NCI-H774 (cell line): ENCODE data around the gene FOXO3.
"Not testable (repeated sequence)": the region's sequence is repeated elsewhere in the genome, so short reads cannot be mapped to it uniquely, and the experiment has no call there.

Experiments used
- DNase-seq: peaks from one replicate; lab custom pipeline; 2025; lab: John Stamatoyannopoulos, UW

FOXO3 gene

DNA sequence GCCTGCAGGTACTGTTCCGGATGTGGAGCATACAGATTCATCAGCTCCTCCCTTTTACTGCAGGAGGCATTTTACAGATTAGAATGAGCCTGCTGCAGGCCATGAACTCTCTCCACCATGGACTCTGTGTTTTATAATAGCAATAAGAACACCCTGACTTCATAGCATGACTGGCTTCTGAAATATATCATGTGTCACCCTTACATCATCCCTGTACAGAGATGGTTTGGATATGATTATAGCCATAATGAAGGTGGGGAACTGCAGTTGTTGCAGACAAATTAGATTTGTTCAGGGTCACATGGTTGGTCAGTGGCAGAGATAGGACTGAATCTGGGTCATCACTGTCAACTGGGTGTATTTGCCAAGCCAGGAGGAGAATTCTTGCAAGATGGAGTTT lies 100.7 kb downstream of the FOXO3 start:
- DNase-seq, result no peak

DNA sequence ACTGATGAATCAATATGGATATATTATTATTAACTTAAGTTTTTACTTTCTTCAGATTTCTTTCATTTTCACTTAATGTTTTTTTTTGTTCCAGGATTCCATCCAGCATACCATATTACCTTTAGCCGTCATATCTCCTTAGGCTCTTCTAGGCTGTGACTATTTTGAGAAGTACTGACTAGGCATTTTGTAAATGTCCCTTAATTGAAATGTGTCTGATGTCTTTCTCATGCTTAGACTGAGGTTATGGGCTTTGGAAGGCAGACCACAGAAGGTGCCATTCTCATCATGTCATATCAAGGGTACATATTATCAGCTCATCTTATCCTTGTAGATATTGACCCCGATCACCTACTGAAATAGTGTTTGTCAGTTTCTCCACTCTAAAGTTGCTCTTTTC lies 101.3 kb downstream of the FOXO3 start:
- DNase-seq, result no peak

- DNase-seq, result no peak
Observed at GRCh38 chr6:108662702-108663101, 102.0 kb downstream of the FOXO3 start.

DNA sequence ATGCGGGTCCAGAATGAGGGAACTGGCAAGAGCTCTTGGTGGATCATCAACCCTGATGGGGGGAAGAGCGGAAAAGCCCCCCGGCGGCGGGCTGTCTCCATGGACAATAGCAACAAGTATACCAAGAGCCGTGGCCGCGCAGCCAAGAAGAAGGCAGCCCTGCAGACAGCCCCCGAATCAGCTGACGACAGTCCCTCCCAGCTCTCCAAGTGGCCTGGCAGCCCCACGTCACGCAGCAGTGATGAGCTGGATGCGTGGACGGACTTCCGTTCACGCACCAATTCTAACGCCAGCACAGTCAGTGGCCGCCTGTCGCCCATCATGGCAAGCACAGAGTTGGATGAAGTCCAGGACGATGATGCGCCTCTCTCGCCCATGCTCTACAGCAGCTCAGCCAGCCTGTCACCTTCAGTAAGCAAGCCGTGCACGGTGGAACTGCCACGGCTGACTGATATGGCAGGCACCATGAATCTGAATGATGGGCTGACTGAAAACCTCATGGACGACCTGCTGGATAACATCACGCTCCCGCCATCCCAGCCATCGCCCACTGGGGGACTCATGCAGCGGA lies 102.9 kb downstream of the FOXO3 start:
- DNase-seq, result not testable (repeated sequence)

- DNase-seq, result no peak
Observed at GRCh38 chr6:108665495-108666196, 104.9 kb downstream of the FOXO3 start.

- no peak for DNase-seq
Observed at GRCh38 chr6:108666656-108667260, 106.0 kb downstream of the FOXO3 start.

DNA sequence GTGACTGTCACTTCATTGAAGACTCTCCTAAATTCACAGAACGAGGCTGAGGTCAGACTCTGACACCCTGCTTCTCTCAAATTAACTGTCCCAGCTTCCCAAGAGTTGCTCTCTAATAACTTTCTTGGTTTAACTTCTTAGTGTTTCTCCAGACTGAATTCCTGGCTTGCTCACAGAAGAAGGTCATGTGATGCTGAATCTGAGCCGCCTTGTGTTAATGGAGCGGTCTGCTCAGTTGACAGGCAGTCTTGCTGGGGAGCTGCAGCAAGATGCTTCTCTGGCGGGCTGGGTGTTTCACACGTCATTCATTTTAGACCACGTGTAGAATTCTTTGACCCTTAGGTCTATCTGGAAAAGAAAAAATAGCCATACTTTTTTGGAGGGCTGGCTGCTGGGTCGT lies 107.3 kb downstream of the FOXO3 start:
- no peak for DNase-seq

- DNase-seq, result no peak
Observed at GRCh38 chr6:108669673-108670072, 109.0 kb downstream of the FOXO3 start.

DNA sequence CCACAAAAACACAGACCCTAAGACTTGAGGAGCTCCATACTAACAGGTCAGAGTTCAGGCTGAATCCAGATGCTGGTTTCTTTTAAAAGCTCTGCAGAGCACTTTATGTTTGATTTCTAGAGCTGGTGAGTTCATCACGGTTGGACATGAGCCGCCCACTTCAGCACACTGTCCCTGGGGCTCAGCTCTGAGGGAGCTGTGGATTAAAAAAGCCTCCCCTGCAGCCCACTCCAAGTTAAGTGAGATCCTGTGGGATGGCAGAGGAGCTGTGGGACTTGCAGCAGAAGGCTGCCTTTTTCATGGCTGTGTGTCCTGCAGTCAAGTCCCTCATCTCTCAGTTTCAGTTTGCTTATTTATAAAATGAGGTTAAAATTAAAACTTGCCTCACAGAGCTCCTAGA lies 110.5 kb downstream of the FOXO3 start:
- no peak for DNase-seq

DNA sequence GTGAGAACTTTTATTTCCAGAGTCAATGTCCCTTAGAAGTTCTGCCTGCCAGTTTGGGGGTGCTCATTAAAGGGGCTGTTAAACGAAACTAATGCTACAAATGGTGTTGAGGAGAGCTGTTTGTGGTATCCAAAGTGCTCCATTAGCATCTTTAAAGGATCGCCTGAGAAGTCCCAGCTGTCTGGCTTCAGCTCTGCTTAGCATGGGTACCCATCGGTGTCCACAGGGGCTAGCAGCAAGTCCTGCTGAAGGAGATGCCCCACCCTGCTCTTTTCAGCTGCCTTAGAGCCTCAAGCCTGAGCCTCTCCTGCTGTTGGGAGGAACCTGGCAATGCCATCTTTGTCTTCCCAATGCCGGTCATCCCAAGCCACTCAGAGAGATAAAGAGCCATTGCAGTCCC lies 111.1 kb downstream of the FOXO3 start:
- no peak for DNase-seq

- no peak for DNase-seq
Observed at GRCh38 chr6:108672641-108673040, 111.9 kb downstream of the FOXO3 start.

DNA sequence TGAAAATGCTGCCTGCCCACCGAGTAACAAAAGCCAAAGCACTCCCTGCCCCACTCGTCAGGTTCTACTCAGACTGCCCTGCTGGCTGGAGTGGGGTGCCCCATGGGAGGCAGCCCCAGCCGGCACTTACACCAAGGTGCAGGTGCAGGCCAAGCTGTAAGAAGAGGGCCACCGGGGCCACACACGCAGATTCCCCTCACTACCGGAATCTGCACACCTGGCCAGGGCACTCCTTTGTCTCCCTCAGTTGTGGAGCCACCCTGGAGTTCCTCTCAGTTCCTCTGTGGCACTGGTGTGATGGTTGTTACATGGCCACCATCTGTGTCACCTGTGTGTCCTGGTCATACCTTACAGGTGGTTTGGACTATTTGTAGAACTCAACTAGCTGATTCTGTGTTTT lies 112.4 kb downstream of the FOXO3 start:
- DNase-seq, result no peak

- no peak for DNase-seq
Observed at GRCh38 chr6:108673602-108674001, 112.9 kb downstream of the FOXO3 start.

DNA sequence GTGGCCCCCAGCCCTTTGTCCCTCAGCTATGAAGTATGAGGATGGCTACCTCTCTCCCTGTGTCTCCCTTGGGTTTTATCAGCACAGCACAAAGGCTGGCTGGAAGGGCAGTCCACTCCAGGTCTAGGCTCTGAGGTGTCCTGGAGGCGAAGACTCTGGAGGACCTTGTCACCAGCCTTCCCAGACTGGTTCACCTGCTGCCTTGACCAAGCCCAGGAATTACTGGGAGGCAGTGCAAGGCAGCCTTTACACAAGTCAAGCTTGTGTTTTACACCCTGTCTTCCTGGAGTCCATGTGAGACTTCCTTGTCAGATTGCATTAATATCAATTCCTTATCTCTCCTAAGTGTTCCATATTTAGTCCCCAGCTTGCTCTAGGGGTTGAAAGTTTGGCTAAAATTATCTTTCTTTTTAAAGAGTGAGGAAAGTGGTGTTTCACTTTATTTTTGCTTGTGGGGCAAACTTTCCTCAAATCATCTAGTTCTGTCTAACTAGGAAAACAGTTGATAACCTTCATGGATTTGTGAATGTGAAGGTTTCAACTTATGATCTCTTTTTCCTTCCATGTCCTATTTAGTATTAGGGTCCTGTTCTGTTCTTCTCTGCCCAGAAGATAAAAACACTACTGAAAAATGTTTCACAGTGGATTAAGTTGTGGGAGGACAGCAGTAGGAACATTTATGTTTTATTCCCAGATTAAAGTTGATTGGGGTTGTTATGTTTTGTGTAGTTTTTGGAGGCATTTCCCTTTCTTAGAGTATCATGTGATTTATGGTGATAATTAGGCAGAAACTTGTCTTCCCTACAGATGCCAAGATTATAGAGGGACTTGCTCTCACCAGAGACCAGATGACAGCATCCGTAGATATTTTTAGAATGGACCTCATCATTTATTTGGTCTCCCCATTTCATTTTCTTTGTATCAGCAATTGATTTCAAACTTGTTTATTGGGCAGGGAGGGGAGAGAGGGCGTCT lies 114.8 kb downstream of the FOXO3 start:
- no peak for DNase-seq

- no peak for DNase-seq
Observed at GRCh38 chr6:108676555-108676954, 115.8 kb downstream of the FOXO3 start.

DNA sequence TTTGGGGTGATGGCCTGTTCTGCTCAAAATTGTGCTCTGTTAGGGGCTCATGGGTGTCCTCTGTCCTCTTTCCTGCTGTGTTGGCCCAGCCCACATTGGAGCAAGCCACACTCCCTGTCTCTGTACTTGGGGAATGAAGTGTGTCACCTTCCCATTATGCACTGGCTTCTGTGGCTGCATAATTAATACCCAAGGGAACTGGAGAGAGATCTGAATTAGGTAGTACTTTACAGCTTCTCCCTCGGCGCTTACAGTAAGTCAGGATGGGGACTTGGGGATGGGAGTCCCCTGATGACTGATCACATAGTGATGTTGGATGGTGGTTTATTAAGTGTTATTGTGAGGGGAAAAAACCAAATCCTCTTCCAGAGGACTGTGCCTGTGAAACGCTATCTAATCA lies 116.6 kb downstream of the FOXO3 start:
- DNase-seq, result no peak

DNA sequence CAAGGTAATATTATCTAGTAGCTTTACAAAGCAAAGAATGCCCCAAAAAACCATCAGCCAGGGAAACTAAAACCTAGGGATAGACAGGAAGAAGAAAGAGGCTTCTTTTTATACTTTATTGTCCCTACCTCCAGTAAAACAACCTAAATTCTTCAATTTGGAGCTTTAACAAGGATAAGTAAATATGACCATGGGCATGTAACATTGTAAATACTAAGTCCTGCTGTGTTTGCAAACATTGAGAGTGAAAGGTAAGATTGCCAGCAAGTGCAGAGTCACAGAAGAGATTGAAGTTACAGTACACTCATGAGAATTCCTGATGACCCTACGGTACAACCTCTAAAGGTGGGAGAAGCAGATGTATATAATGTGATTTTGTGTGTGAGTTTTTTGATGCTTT lies 117.2 kb downstream of the FOXO3 start:
- DNase-seq, result no peak

- not testable (repeated sequence) for DNase-seq
Observed at GRCh38 chr6:108680314-108680713, 119.6 kb downstream of the FOXO3 start.

DNA sequence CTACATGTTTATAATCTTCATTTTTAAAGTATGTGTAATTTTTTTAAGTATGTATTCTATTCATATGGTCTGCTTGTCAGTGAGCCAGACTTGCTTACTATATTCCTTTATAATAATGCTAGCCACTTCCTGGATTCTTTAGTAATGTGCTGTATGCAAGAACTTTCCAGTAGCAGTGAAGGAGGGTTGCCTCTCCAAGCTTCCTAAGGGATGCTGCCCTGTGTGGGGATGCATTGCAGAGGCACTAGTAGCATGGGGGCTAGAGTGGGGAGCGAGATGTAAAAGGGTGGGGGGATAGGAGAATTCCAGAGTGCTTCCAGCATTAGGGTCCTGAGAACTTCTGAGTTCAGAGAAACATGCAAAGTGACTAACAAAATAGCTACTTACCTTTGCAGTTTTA lies 121.0 kb downstream of the FOXO3 start:
- not testable (repeated sequence) for DNase-seq

DNA sequence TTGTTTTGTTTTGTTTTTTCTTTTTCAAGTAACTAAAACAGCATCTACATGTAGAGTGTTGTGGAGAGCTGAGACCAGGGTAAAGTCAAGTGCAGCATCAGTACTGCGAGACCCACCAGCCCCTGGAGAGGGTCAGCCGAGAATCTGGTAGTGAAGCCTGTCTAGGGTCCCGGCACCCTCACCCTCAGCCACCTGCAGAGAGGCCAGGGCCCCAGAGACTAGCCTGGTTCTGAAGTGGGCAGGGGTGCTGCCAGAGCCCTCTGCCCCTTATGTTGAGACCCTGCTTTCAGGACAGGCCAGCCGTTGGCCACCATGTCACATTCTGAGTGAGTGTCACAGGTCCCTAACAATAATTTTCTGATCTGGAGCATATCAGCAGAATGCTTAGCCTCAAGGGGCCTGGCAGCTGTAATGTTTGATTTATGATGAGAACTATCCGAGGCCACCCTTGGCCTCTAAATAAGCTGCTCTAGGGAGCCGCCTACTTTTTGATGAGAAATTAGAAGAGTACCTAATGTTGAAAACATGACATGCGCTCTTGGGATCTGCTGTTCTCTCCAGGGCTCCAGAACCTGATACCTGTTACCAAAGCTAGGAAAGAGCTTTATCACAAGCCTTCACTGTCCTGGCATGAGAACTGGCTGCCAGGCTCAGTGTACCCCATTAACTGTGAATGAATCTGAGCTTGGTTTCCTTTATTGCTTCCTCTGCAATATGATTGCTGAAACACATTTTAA lies 121.8 kb downstream of the FOXO3 start:
- not testable (repeated sequence) for DNase-seq

- DNase-seq, result not testable (repeated sequence)
Observed at GRCh38 chr6:108683976-108684375, 123.3 kb downstream of the FOXO3 start.
